Epithelial cell of prostate (primary cell): ENCODE measurements around the gene OBSCN.
"Not testable (repeated sequence)": the region's sequence is repeated elsewhere in the genome, so short reads cannot be mapped to it uniquely, and the experiment has no call there.

Source experiments
- DNase-seq: peaks from one replicate; pipeline ENCODE4 v3.0.0-alpha.2; 2011; ENCODE audit warnings: low read depth, low spot score
- H3K27ac ChIP-seq: fragments of 450-650 bp; 2 replicates; pipeline ENCODE4 v1.5.1; 2017; ENCODE audit warnings: mild to moderate bottlenecking

Gene OBSCN

GRCh38 chr1:228246216-228246900 is 38.5 kb downstream of the OBSCN start:
- H3K27ac ChIP-seq = no peak overlapping the region
- DNase-seq = no peak

GRCh38 chr1:228249513-228250305 is 41.9 kb downstream of the OBSCN start:
- no peak for DNase-seq
- H3K27ac ChIP-seq = no peak overlapping the region

DNA sequence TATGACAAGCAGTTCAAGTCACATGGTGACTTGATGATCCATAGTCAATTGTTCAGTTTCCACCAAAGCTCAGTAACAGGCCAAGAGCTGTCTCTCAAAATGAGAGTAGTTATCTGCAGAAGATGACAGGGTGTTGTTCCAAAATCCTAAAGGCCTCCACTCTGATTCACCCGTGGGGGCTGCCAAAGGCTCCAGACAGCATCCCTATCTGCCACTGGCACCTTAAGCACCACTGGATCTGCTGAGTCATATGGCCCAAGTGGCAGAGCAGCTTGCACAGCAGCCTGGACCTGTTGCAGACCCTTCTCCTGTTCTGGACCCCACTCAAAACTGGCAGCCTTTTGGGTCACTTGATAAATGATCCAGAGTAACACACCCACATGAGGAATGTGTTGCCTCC is 44.6 kb downstream of the OBSCN start:
- not testable (repeated sequence) for DNase-seq, H3K27ac ChIP-seq

DNA sequence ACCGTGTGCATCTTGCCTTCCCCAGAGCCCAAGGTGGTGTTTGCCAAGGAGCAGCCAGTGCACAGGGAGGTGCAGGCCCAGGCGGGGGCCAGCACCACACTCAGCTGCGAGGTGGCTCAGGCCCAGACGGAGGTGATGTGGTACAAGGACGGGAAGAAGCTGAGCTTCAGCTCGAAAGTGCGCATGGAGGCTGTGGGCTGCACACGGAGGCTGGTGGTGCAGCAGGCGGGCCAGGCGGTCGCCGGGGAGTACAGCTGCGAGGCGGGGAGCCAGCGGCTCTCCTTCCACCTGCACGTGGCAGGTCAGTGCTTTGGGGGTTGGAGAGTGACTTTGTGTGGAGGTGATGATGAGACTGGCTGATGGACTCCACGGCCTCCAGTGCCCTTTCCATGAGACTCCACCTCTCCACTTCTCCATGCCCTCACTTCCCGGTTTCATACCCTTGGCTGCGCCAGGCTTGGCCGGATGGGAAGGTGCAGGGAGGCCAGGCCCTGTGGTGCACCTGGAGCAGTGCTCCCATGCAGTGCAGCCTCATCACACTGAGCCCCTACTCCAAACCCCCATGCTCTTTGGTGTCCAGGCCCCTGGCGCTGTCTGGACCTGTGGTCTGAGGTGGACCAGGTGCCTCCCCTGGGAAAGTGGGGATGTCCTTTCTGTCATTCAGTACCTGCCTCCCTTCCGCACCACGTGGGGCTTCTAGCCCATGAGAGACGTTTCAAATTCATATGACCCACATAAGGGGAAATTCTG is 49.0 kb downstream of the OBSCN start:
- no peak for DNase-seq
- no peak overlapping the region for H3K27ac ChIP-seq

DNA sequence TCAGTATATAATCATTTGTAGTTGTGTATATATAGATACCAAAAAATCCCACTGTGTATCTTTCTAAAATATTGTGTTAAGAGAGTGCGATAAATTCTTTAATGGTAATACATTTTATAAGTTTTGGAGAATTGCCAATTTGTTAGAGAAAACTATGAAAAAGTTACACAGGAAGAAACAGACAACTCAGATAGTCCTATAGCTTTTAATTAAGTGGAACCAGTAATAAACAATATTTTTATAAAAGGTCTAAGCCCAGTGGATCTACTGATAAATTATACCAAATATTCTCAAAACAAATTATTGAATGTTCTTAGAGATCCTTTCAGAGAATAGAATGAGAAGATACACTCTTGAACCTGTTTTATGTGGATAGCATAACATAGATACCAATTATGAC is 50.6 kb downstream of the OBSCN start:
- H3K27ac ChIP-seq = no peak overlapping the region
- no peak for DNase-seq

DNA sequence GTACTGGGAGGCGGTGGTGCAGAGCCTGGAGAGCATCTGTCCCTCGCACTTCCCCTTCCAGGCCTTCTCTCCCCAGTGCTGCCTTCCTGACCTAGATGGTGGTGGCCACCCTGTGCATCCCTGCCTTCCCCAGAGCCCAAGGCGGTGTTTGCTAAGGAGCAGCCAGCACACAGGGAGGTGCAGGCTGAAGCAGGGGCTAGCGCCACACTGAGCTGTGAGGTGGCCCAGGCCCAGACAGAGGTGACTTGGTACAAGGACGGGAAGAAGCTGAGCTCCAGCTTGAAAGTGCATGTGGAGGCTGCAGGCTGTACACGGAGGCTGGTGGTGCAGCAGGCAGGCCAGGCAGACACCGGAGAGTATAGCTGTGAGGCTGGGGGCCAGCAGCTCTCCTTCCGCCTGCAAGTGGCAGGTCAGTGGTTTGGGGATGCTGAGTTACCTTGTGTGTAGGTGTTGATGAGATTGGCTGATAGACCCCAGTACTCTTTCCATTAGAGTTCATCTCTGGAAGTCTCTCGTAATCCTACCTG is 51.6 kb downstream of the OBSCN start:
- H3K27ac ChIP-seq = no peak overlapping the region
- DNase-seq = no peak

DNA sequence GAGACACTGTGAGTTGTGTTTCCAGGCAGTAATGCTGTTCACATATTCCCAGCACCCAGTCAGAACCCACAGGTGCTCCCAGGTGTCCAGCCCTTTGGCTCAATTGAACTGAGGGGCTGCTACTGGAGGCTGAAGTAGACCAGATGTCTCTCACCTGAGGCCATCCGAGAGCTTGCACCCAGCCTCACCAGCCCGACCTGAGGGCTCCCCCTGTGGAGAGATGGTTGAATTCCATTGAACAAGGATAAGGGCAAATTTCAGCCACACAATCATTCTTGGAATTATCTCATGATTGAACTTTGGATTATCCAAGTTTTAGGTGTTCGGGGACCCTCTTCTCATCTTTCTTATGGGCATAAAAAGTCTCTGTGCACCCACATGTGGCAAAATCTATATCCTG is 52.1 kb downstream of the OBSCN start:
- H3K27ac ChIP-seq = no peak overlapping the region
- DNase-seq = no peak

DNA sequence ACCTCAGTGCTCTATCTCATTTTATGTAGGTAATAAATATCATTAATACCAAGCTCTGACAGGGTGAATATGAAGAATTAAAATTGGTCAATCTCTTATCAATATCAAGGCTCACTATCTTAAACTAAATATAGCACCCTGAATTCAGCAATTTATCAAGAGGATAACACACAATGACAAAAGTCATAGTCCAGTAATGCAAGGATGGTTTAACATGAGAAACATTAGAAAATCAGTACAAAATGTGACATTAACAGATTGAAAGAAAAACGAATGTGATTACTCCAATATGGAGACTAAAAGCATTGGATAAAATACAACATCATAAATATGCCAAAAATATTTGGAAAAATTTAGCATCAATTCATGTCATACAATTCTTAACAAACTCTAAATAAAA is 53.9 kb downstream of the OBSCN start:
- no peak for DNase-seq
- H3K27ac ChIP-seq = no peak overlapping the region

GRCh38 chr1:228262475-228262874 is 54.6 kb downstream of the OBSCN start:
- no peak overlapping the region for H3K27ac ChIP-seq
- DNase-seq = no peak

GRCh38 chr1:228263636-228264035 is 55.8 kb downstream of the OBSCN start:
- DNase-seq = no peak
- no peak overlapping the region for H3K27ac ChIP-seq

GRCh38 chr1:228264090-228264829 is 56.4 kb downstream of the OBSCN start:
- no peak for DNase-seq
- H3K27ac ChIP-seq = no peak overlapping the region

DNA sequence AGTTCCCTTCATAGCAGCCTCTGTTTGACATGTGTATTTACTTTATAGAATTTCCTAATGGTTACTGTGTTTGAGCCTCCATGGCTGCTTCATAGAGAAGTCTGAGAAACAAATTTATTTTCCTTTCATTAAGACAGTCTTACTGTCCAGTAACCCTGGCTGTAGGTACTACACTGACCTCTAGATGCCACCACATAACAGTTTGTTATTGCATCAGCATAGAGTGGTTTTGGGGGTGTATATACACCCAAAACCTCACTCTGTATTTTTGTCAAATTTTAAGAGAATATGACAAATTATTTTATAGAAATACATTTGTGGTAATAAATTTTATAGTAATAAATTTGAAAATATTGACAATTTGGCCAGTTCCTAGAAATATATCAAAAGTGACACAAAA is 57.3 kb downstream of the OBSCN start:
- no peak for DNase-seq
- no peak overlapping the region for H3K27ac ChIP-seq

DNA sequence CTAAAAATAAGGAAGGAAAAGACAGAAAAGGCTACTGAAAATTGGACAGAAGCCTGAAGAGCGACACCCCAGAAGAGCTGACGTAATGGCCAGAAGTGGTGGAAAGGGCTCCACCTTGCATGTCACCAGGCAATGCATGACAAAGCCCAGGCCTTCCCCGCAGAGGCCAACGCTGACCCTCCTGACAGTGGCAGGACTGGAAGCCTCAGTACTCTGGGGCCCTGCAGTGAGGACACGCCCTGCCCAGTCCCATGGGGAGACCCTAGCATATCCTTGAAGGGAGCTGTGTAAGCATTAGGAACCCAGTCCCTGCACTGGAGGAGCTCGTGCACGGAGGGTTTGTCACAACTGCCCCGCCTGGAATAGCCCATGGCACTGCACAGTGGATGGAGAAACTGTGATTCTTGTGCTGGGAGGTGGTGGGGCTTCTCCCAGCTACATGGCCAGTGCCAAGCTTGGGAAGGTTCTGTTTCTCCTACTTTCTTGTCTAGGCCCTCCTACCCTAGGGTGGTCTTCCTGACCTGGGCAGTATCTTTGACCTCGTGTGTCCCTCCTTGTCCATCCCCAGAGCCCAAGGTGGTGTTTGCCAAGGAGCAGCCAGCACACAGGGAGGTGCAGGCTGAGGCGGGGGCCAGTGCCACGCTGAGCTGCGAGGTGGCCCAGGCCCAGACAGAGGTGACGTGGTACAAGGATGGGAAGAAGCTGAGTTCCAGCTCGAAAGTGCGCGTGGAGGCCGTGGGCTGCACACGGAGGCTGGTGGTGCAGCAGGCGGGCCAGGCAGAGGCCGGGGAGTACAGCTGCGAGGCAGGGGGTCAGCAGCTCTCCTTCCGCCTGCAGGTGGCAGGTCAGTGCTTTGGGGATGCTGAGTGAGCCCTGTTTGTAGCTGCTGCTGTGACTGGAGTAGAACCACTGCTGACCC is 60.4 kb downstream of the OBSCN start:
- no peak for DNase-seq
- H3K27ac ChIP-seq = no peak overlapping the region

DNA sequence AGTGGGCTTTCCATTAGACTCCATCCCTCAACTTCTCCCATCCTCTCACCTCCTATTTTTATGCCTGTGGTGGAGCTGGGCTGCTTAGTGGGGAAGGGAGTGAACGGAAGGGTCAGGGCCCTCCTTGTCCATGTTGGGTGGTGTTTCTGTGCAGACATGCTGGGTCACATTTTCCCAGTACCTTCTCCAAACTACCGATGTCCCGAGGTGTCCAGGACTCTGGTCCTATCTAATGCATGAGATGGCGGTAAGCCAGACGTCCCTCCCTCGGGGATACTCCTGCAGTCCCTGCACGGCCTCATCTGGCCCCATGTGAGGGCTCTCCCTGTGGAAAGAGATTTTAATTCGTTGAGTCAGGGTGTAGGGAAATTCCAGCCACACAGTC is 61.0 kb downstream of the OBSCN start:
- H3K27ac ChIP-seq = no peak overlapping the region
- no peak for DNase-seq

GRCh38 chr1:228269431-228269830 is 61.6 kb downstream of the OBSCN start:
- not testable (repeated sequence) for H3K27ac ChIP-seq, DNase-seq

- H3K27ac ChIP-seq = no peak overlapping the region
- DNase-seq = no peak
Measured at GRCh38 chr1:228270032-228270431, 62.2 kb downstream of the OBSCN start.

- H3K27ac ChIP-seq = no peak overlapping the region
- DNase-seq = no peak
Measured at GRCh38 chr1:228271701-228272251, 63.9 kb downstream of the OBSCN start.

- no peak for DNase-seq
Measured at GRCh38 chr1:228272331-228272791, 64.5 kb downstream of the OBSCN start.

More at GRCh38 chr1:228272331-228272791, 64.5 kb downstream of the OBSCN start:
- H3K27ac ChIP-seq = no peak overlapping the region
